ENCODE data around the gene LCN6.

GRCh38 chr9:136773386-136774044, 25.2 kb upstream of the LCN6 start:
- TF ChIP-seq POLR2AphosphoS5 (IDR thresholded peaks at IDR 0.05) (no peak), CTCF (IDR thresholded peaks at IDR 0.05) (no peak)
